Retinal pigment epithelial cell (primary cell): ENCODE measurements around the gene C2CD3.
"Not testable (repeated sequence)": the region's sequence is repeated elsewhere in the genome, so short reads cannot be mapped to it uniquely, and the experiment has no call there.

Experiments
- DNase-seq: peaks from one replicate; pipeline ENCODE4 v3.0.0-alpha.2; 2010; ENCODE audit warnings: low read depth
- H3K4me3 ChIP-seq: 2 replicates; pipeline ENCODE4 v1.5.1; 2011; ENCODE audit warnings: mild to moderate bottlenecking, low read length, control low read depth, moderate library complexity
- CTCF ChIP-seq: conservative IDR thresholded peaks from 2 replicates; pipeline ENCODE4 v1.5.1; 2011; ENCODE audit warnings: low read depth, low read length, control low read depth, inconsistent platforms

The C2CD3 gene

GRCh38 chr11:73996161-73996747 is 174.5 kb downstream of the C2CD3 start:
- DNase-seq: no peak
- TF ChIP-seq CTCF: no peak
- H3K4me3 ChIP-seq: no peak overlapping the region

- no peak overlapping the region for H3K4me3 ChIP-seq
- TF ChIP-seq CTCF: no peak
- no peak for DNase-seq
Measured at GRCh38 chr11:73995731-73996130, 175.1 kb downstream of the C2CD3 start.

GRCh38 chr11:73995247-73995646 is 175.6 kb downstream of the C2CD3 start:
- no peak overlapping the region for H3K4me3 ChIP-seq
- DNase-seq: no peak
- no peak for TF ChIP-seq CTCF

- DNase-seq: no peak
- TF ChIP-seq CTCF: no peak
- no peak overlapping the region for H3K4me3 ChIP-seq
Measured at GRCh38 chr11:73991471-73992006, 179.3 kb downstream of the C2CD3 start.

- no peak for TF ChIP-seq CTCF
- no peak for DNase-seq
- H3K4me3 ChIP-seq: no peak overlapping the region
Measured at GRCh38 chr11:73990730-73991129, 180.1 kb downstream of the C2CD3 start.

GRCh38 chr11:73989156-73989555 is 181.6 kb downstream of the C2CD3 start:
- peak; percentile 32 for TF ChIP-seq CTCF
- H3K4me3 ChIP-seq: no peak overlapping the region
- DNase-seq: no peak

GRCh38 chr11:73988227-73988626 is 182.6 kb downstream of the C2CD3 start:
- TF ChIP-seq CTCF: no peak
- DNase-seq: no peak
- no peak overlapping the region for H3K4me3 ChIP-seq

- not testable (repeated sequence) for DNase-seq, H3K4me3 ChIP-seq
Measured at GRCh38 chr11:73985661-73986060, 185.1 kb downstream of the C2CD3 start.
